HG03196 (cell line): ENCODE data around the gene MCM5.
"Not testable (repeated sequence)": the region's sequence is repeated elsewhere in the genome, so short reads cannot be mapped to it uniquely, and the experiment has no call there.

Experiments
- ATAC-seq: cut with Tn5 transposase; IDR thresholded peaks from one replicate; pipeline ENCODE4 v1.9.1; 2021; ENCODE audit not compliant: unreplicated experiment

MCM5 gene

DNA sequence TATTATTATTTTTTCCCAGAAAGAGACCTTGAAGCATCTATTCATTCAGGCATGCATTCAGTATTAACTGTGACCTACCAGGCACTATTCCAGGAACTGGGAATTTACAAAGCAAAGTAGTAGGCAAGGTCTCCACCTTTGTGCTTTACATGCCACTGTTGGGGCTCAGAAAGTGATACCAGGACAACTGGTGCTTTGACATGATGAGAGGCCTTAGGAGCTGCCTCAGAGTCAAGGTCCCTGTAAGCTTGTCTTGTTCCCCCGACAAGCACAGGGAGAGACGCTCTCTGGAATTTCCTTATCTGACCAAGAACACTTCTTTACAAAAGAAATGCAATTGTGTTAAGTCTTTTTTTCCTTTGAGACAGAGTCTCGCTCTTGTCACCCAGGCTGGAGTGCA, 21.3 kb upstream of the MCM5 start:
- no peak for ATAC-seq

DNA sequence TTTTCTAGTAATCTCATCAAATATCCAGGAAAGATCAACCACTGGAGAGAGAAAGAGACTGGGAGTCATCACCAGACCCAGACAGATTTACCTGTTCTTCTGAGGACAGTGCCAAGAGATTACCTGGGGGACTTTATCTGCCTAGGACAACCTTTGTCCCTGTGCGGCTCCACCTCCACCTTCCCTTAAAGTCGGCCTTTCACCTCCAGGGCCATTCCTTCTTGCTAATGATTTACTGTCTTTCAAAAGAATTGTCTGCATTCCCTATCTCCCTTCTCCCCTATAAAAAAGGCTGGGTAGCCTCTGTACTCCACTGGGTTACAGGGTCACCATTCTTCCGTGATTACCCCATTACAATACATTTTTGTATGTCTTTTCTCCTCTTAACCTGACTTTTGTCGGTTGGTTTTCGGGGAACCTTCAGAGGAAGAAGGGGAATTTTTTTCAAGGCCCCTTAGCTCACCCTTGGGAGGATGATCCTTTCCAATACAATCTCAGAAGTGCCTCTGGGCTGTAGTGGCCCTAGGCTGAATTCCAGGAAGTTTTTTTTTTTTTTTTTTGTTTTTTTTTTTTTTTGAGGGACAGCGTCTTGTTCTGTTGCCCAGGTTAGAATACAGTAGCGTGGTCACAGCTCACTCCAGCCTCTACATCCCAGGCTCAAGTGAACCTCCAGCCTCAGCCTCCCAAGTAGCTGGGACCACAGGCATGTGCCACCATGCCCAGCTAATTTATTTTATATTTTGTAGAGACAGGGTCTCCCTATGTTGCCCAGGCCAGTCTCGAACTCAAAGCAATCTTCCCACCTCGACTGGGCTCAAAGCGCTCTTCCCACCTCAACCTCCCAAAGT, 20.6 kb upstream of the MCM5 start:
- no peak for ATAC-seq

DNA sequence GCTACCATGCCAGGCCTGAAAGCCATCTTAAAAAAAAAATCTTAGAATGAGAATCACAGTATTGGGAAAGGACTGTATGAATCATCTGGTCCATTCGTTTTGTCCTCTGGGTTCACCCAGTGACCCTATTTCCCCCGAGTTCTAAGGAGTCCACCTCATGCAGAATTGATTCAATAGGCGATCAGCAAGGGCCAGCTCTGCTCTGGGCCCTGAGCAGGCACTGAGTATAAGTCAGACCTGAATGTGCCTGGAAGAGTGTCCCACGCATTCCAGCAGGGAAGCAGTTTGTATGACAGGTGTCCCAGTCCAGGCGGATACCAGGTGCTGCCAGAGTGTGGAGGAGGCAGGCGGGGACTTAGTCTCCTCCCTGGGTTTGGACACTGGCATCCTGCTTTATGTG, 19.9 kb upstream of the MCM5 start:
- no peak for ATAC-seq

DNA sequence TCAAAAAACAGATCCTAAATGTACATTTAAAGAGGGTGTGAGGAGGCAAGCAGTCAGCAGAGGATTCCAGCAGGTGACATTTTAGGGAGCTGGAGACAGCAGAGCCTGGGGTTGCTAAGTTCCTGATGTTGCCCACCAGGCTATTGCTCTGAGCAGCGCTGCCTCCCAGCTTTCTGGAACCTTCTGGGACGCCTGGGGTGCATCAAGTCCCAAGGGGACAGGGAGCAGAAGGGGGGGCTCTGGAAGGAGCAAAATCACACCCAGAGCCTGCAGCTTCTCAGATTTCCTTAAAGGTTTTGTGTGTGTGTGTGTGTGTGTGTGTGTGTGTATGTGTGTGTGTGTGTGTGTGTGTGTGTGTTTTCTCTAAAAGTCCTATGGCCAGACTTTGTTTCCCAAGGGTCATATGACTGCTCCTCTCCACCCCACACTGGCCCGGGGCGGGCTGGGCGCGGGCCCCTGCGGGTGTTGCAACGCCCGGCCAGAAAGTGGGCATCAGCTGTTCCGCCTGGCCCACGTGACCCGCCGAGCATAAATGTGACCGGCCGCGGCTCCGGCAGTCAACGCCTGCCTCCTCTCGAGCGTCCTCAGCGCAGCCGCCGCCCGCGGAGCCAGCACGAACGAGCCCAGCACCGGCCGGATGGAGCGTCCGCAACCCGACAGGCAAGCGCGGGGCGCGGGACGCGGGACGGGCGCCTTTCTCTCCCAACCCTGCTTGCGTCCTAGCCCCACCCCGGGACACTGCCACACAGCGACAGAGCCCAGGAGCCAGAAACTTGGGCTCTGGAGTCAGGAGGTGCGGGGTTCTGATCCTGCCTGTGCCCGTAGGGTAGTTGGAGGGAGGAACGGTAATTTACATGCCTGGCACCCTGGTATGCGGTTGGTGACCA, 19.2 kb upstream of the MCM5 start, which contains the start of gene HMOX1:
Gene HMOX1 (plus strand): TSS at position 560 of the 887 bp plus-strand sequence. CDS start 78 bp downstream, at position 638.
- peak; percentile 57 for ATAC-seq

DNA sequence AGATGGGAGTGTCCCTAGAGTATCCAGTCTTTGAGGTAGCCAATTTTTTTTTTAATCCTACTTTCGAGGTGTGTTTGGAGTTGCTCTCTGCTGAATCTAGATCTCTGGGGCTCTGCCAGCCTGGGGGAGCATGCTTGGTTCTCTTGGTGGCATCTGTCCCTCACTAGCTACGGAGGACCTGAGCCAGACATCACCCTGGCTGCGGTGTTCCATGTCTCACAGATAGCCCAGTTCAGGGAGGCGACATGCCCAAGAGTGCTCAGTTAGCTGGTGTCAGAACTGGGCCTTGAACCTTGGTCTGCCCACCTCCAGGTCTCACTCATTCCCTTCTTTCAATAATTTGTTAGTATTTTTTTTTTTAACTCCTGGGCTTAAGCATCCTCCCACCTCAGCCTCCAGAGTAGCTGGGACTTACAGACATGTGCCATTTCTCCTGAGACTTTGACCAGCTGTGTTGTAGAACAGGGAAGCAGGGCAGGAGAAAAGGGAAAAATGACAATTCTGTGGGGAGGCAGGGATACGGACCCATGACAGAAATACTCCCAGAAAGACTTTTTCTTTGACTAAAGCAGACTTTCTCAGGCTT, 18.4 kb upstream of the MCM5 start:
- no peak for ATAC-seq

GRCh38 chr22:35383679-35384071, 16.3 kb upstream of the MCM5 start:
- ATAC-seq = no peak

DNA sequence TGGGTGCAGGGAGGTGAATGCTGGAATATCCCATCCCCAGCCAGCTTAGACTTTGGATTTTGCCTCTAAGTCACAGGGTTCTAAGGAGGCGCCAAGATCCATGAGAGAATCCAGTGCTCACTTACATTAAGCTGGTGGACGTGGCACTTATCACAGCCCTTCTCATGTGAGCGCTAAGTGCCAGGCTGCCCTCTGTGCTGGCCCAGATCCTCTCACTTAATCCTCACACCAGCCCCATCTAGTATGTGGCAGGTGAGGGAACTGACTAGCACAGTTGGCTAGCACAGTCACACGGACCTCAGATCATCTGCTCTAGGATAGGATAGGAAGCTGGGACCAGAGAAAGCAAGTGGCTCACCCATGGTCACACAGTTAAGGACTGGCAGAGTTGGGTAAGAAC, 15.4 kb upstream of the MCM5 start:
- ATAC-seq = no peak

DNA sequence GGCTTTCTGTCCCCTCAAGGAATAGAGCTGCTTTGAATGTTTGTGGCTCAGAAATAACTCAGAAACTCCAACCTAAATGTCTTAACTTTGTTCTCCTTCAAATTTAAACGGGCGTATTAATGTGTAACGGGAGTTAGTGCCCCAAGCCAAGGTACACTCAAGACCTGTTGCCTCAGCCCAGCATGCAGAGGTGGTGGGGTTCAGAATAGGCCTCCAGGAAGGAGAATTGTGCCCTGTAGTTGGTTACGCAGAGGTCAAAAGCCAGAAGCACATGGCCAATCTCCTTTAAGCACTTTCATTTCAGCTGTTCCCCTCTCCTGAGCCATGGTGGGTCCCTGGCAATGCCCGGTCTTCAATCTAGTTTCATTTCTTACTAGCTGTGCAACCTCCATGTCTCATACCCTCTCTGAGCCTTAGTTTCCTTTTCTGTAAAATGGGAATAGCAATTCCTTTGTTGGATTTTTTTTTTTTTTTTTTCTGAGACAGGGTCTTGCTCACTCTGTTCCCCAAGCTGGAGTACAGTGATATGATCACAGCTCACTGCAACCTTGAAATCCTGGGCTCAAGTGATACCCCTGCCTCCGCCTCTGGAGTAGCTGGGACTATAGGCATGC, 14.9 kb upstream of the MCM5 start:
- no peak for ATAC-seq

DNA sequence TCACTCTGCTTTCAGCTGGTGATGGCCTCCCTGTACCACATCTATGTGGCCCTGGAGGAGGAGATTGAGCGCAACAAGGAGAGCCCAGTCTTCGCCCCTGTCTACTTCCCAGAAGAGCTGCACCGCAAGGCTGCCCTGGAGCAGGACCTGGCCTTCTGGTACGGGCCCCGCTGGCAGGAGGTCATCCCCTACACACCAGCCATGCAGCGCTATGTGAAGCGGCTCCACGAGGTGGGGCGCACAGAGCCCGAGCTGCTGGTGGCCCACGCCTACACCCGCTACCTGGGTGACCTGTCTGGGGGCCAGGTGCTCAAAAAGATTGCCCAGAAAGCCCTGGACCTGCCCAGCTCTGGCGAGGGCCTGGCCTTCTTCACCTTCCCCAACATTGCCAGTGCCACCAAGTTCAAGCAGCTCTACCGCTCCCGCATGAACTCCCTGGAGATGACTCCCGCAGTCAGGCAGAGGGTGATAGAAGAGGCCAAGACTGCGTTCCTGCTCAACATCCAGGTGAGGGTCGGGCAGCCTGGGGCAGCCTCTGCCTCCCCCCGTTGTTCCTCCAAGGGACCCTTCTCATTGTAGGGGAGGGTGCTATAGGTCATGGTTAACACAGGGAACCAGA, 13.2 kb upstream of the MCM5 start:
- no peak for ATAC-seq

GRCh38 chr22:35390933-35391332, 9.0 kb upstream of the MCM5 start:
- ATAC-seq = no peak

DNA sequence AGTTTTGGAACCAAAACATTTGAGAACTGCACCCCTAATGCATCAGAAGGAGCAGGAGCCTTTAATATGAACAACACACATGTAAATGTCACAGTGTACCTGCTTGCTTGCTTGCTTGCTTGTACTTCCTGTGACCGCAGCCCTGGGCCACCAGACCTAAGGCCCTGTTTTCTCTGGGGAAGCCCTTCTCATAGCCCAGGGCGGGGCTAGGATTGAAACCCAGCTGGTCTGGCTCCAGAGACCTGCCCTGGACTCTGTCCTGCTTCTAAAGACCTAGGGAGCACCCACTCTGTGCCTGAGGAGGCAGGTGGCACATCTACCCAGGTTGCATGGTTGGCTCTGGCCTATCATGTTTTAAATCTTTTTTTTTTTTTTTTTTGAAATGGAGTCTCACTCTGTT, 7.6 kb upstream of the MCM5 start:
- no peak for ATAC-seq

DNA sequence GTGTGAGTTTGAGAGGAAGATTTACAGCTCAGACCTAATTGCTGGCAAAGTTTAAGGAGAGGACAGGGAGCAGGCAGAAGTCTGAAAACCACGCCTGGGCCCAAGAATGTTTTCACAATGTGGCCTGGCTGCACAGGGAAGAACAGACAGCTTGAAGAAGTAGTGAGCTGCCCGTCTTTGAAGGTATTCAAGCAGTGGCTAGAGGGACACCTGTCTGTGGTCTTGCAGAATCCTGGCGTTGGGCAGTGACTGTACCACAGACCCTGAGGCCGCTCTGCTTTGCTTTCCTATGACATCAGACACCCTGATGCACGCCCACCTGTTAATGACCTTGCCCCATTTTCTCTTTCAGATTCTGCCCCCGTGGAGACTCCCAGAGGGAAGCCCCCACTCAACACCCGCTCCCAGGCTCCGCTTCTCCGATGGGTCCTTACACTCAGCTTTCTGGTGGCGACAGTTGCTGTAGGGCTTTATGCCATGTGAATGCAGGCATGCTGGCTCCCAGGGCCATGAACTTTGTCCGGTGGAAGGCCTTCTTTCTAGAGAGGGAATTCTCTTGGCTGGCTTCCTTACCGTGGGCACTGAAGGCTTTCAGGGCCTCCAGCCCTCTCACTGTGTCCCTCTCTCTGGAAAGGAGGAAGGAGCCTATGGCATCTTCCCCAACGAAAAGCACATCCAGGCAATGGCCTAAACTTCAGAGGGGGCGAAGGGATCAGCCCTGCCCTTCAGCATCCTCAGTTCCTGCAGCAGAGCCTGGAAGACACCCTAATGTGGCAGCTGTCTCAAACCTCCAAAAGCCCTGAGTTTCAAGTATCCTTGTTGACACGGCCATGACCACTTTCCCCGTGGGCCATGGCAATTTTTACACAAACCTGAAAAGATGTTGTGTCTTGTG, 6.6 kb upstream of the MCM5 start:
- ATAC-seq = no peak

DNA sequence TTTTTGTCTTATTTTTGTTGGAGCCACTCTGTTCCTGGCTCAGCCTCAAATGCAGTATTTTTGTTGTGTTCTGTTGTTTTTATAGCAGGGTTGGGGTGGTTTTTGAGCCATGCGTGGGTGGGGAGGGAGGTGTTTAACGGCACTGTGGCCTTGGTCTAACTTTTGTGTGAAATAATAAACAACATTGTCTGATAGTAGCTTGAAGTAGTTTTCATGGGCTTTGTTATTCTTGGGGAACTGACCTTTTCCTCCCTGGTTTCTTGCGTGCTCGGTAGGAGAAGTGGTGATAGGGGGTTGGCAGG, 6.0 kb upstream of the MCM5 start:
- ATAC-seq = no peak

- ATAC-seq = no peak
Observed at GRCh38 chr22:35394810-35395563, 5.0 kb upstream of the MCM5 start.

- not testable (repeated sequence) for ATAC-seq
Observed at GRCh38 chr22:35396622-35397021, 3.3 kb upstream of the MCM5 start.

GRCh38 chr22:35397095-35397904, 2.6 kb upstream of the MCM5 start:
- no peak for ATAC-seq

DNA sequence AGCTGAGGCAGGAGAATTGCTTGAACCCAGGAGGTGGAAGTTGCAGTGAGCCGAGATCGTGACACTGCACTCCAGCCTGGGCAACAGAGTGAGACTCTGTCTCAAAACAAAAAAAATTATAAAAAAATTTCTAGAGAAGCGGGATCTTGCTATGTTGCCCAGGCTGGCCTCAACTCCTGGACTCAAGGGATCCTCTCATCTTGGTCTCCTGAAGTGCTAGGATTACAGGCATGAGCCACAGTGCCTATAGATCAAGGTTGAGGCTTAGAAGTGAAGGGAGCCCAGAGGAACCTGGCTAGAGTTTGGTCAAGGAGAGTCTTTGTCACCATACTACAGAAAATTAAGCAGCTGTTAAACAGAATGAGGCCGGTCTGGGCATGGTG, 1.4 kb upstream of the MCM5 start:
- no peak for ATAC-seq

GRCh38 chr22:35399114-35399677, 744 bp upstream of the MCM5 start:
- ATAC-seq = no peak
